ENCODE data around the gene PIK3C2B. TPM values are rescaled to one million over a fixed set of nuclear protein-coding genes. Genes with fewer than 3 reads are reported as not detected.

Gene PIK3C2B
- total RNA-seq, 2 experiments from 2014 or later = 37.1 to 41.8 TPM

DNA sequence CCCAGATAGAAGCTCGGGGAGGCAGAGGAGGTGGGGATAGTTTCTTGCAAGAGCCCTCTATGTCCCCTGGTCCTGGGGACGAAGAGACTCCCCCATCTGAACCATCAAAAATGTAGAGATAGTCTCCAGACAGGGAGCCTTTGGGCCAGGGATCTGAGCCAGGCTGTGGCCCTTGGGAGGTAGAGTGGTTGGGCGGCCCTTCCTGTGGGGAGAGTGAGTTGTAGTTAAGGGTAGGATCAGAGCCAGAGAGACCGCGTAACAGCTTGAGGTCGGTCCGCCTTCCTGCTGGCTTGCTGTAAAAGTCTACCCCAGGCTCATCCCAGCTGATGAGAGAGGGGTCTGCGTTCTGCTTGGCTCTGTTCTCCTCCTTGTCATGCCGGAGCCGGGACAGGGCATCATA is 25.3 kb downstream of the PIK3C2B start:
- Mint-ChIP-seq H3K27me3 (no peaks in the 10 kb centered on the region), H3K27ac (no peak overlapping the region), H3K4me1 (peaks cover 15% of the 10 kb centered on the region), H3K9me3 (no peaks in the 10 kb centered on the region), H3K4me3 (no peak overlapping the region), H3K36me3 (peaks cover 10% of the 10 kb centered on the region)
- DNase-seq (no peak), ATAC-seq (ENCODE audit: low read depth) (no peak)
- POLR2A ChIA-PET = no interaction called here

DNA sequence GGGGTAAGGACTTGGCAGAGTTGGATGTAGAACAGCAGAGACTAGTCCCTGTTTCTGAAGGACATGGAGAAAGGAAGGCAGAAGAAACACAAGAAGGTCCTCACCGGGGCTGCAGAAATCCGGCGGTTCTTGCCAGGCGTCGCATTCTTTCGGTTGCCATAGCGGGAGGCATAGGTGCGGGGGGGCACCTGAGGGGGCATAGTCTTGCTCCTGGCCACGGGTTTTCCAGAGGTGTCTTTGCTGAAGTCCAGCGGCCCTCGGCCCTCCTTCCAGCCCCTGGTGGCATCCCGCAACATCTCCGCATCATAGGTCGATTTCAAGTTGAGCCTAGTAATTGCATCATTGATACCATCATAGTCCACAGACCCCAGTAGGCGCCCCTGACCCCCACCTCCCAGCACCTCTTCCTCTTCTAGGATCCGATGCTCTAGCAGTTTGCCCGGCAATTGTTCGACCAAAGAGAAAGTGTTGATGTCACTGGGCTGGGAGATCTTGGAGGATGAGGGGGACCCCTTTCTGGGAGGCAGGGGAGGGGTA is 25.8 kb downstream of the PIK3C2B start:
- DNase-seq = no peak
- Mint-ChIP-seq H3K4me1 (peaks cover 20% of the 10 kb centered on the region), H3K9me3 (no peaks in the 10 kb centered on the region), H3K27ac (no peak overlapping the region), H3K36me3 (peaks cover 15% of the 10 kb centered on the region), H3K27me3 (no peaks in the 10 kb centered on the region), H3K4me3 (no peak overlapping the region)
- ATAC-seq (ENCODE audit: low read depth) = no peak
- POLR2A ChIA-PET = no interaction called here

DNA sequence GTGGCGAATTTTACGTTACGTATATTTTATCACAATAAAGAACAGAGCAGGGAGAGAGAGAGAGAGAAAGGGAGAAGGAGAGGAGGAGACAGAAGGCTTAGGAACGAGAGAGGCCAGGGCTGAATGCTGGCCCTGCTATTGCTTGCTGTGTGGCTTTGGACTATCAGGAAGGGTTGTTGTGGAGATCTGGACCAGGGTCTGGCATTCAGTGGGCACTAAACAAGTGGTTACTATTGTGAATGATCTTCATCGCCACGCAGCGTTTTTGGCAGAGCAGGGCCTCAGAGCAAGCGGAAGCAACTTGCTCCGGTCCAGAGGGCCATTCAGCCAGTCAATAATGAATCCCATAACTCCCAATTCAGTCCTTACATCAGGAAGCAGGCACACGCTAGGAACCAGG is 26.4 kb downstream of the PIK3C2B start:
- peaks cover 25% of the 10 kb centered on the region for H3K4me1 Mint-ChIP-seq
- no peak overlapping the region for H3K27ac Mint-ChIP-seq
- no peaks in the 10 kb centered on the region for H3K27me3 Mint-ChIP-seq
- DNase-seq (no peak), ATAC-seq (ENCODE audit: low read depth) (no peak)
- POLR2A ChIA-PET = no interaction called here
- peaks cover 15% of the 10 kb centered on the region for H3K36me3 Mint-ChIP-seq
- H3K4me3 Mint-ChIP-seq = no peak overlapping the region
- no peaks in the 10 kb centered on the region for H3K9me3 Mint-ChIP-seq

DNA sequence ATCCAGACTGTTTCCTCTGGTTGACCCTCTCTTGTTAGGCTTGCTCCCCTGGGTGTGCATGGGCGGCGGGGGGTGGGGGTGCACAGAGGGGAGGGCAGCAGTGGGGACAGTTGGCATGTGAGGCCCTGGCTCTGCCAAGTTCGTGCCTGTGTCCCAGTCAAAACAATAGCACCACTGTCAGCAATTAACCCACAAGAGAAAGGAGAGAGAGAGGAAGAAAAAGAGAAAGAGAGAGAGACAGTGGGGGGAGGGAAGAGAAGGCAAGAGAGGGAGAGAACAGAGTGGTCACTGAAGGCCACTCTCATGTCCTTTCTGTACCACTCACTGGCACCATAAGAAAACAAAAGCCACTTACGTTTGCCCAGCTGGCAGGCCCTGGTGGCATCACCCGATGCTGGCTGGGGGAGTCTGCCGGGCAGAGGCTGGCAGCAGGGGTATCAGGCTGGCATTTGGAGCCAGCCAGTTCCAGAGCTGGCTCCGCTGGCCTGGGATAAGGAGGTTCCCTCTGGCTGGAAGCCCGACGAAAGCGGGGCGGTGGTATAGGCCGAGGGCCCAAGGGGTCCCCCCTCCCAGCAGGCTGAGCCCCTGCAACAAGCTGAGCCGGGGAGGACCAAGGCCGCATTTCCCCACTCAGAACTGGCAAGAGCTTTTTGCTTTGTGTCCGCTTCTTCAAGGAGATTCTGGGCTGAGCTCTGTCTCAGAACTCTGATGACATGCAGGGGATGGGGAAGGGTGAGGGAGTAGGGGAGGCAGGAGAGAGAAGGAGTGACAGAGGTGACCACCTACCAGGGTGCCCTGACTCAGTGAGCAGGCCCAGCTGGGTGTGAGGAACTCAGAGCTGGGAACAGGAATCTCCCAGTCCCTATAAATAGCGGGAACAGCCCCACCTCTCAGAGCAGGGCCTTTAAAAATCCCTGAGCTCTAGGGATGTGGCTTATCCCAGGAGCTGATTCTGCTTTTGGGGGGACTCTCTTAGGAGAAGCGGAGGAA is 27.9 kb downstream of the PIK3C2B start:
- no peaks in the 10 kb centered on the region for H3K9me3 Mint-ChIP-seq
- H3K4me3 Mint-ChIP-seq = no peak overlapping the region
- no peak overlapping the region for H3K27ac Mint-ChIP-seq
- POLR2A ChIA-PET = interaction anchor here (0.8 kb wide), 2 partner anchors 9 to 27 kb away, joined by 3 to 4 read pairs; no protein-coding TSS in a partner anchor
- DNase-seq = no peak
- no peaks in the 10 kb centered on the region for H3K27me3 Mint-ChIP-seq
- peaks cover 33% of the 10 kb centered on the region for H3K4me1 Mint-ChIP-seq
- no peak for ATAC-seq (ENCODE audit: low read depth)
- H3K36me3 Mint-ChIP-seq = peaks cover 18% of the 10 kb centered on the region

DNA sequence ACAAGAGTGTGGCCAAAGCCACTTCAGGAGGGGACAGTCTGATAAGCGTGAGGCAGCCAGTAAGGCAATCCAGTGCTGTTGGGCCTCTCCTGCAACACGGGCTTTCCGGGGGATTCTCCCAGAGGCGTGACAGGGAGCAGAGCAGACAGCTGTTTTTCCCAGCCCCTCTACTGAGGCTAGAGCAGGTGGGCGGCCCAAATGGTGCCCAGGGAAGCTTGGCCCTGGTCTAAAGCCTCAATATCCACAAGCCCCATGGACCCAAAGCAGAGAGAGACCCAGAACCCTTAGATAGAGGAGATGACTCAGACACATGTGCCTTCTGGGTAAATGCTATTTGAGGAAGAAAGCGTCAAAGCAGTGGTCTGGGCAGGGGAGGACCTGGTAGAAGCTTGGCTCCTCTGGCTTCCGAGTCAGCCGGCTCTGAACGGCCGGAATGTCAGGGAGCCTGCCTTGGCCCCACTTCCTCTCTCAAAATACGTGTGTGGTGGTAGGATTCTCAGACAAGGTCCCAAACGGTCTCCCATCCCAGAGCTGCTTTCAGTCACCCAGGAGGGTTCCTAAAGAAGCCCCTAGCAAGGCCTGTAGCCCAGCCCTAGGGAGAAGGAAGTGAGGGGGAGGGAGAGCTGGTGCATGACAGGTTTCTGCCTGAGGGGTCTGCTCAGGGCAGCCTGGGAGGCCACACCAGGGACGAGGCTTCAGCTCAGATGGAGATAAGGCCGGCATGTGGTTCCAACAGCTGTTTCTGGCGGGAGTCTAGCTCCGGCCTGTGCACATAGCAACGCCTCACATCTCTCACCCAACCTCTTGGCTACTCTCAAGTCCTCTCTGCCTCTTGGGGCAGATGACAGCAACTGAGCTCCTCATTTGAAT is 28.8 kb downstream of the PIK3C2B start:
- no peaks in the 10 kb centered on the region for H3K27me3 Mint-ChIP-seq
- no peak for ATAC-seq (ENCODE audit: low read depth)
- H3K36me3 Mint-ChIP-seq = peaks cover 18% of the 10 kb centered on the region
- DNase-seq = no peak
- POLR2A ChIA-PET = interaction anchor here (0.8 to 1.2 kb wide), 2 partner anchors 8 to 28 kb away, joined by 4 to 5 read pairs; no protein-coding TSS in a partner anchor
- H3K27ac Mint-ChIP-seq = no peak overlapping the region
- peaks cover 42% of the 10 kb centered on the region for H3K4me1 Mint-ChIP-seq
- H3K4me3 Mint-ChIP-seq = no peak overlapping the region
- no peaks in the 10 kb centered on the region for H3K9me3 Mint-ChIP-seq

DNA sequence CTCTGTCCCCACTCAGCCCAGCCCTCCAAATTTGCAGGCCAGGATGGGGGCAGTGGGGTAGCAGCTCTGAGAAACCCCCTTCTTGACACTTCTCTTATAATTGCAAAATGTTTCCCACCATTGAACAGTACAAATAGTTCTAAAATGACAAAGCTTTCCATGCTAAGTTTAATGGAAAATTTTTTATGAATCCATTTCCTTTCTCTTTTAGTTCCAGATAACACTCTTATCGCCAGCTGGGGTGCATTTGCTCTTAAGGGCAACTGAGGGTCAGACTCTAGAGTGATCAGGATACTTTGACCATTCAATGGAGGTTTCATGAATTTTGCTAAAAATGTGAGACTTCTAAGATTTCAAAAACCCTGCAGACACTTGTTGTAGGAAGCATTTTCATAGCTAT is 29.9 kb downstream of the PIK3C2B start:
- DNase-seq (no peak), ATAC-seq (ENCODE audit: low read depth) (no peak)
- Mint-ChIP-seq H3K27me3 (no peaks in the 10 kb centered on the region), H3K27ac (no peak overlapping the region), H3K4me1 (peaks cover 47% of the 10 kb centered on the region), H3K4me3 (no peak overlapping the region), H3K9me3 (no peaks in the 10 kb centered on the region), H3K36me3 (peaks cover 23% of the 10 kb centered on the region)
- POLR2A ChIA-PET = interaction anchor here (1.2 kb wide), 1 partner anchor 29 kb away, joined by 5 read pairs; no protein-coding TSS in a partner anchor

DNA sequence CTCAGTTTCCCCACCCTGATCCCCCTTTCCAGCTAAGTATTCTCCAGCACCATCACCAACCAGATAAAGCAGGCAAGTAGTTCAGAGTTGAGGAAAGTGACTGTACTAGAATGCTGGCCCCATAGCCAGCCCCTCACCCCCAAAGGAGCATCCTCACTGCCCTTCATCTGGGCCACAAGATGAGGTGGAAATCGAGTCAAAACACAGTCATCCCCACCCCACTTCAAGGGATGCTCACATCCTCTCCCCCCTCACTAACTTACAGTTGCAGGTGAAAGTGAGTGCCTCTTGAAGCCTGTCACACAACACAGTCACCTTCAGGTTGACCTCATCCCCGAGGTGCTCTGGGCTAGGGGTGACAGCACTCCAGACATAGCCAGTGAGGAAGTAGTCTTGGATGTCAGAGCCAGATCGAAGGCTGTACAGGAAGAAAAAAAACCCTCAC is 30.4 kb downstream of the PIK3C2B start:
- H3K27ac Mint-ChIP-seq = peak overlapping the region; percentile 58
- peaks cover 28% of the 10 kb centered on the region for H3K36me3 Mint-ChIP-seq
- H3K4me3 Mint-ChIP-seq = no peak overlapping the region
- peak; percentile 56 for ATAC-seq (ENCODE audit: low read depth)
- no peaks in the 10 kb centered on the region for H3K9me3 Mint-ChIP-seq
- no peak for DNase-seq
- peaks cover 47% of the 10 kb centered on the region for H3K4me1 Mint-ChIP-seq
- POLR2A ChIA-PET = no interaction called here
- no peaks in the 10 kb centered on the region for H3K27me3 Mint-ChIP-seq

DNA sequence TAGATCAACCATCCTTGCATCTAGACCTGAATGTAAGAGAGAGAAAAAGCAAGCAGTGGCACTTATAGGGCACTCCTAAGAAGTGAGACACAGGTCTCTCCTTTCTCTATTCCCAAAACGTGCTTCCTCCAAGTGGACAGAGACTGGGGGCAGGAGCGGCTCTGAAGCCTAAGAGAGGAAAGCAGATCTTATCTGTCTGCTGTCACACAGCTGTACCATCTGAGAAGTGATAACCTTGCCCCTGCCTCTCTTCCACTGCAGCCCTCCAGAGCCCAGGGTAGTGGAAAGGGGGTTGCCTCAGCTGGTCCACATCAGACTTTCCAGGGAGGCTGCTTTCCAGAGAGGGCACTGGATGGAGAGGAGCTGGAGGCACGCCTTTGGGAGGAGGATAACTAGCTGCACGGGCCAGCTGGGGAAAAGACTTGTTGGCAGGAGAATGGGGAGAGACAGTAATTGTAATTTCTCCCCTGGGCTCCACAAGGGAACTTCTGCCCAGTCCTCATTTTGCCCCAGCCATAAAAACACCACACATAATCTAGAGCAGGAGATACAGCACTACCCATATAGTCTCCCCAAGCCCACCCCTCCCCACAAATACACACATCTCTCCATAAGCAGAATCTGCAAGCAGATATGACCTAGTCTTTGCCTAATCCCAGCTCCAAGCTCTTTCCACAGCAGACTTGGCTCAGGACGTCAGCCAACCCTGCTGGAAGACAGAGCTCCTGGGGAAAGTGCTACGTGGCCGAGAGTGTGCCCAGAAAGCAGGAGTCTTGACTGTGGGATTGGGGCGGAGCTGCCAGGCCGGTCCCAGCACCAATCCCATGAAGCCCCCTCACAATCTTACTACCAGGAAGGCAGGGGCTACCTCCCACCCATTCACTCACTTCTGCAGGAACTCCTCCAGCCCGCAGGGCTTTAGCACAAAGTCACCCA is 31.2 kb downstream of the PIK3C2B start:
- Mint-ChIP-seq H3K4me1 (peaks cover 47% of the 10 kb centered on the region), H3K4me3 (no peak overlapping the region), H3K27me3 (no peaks in the 10 kb centered on the region), H3K27ac (no peak overlapping the region), H3K36me3 (peaks cover 31% of the 10 kb centered on the region), H3K9me3 (no peaks in the 10 kb centered on the region)
- DNase-seq = no peak
- POLR2A ChIA-PET = no interaction called here
- no peak for ATAC-seq (ENCODE audit: low read depth)

DNA sequence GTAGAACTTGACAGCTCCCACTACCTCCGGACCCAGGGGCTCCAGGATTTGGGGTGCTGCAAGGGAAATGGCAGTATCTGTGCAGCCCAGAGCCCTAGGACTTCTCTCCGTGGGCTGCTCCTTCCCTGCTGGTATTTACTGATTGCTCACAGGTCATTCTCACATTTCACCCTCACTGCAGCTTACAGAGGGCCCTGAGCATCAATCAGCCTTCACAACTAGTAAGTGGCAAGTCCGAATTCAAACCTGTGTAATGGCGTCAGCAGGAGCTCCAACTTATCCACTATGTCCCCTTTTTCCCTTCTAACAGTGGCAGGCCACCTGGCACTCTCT is 32.4 kb downstream of the PIK3C2B start:
- H3K4me1 Mint-ChIP-seq = peaks cover 47% of the 10 kb centered on the region
- H3K27me3 Mint-ChIP-seq = no peaks in the 10 kb centered on the region
- no peak for DNase-seq
- POLR2A ChIA-PET = no interaction called here
- peak overlapping the region; percentile 50 for H3K4me3 Mint-ChIP-seq
- H3K36me3 Mint-ChIP-seq = peaks cover 32% of the 10 kb centered on the region
- ATAC-seq (ENCODE audit: low read depth) = no peak
- no peaks in the 10 kb centered on the region for H3K9me3 Mint-ChIP-seq
- H3K27ac Mint-ChIP-seq = peak overlapping the region; percentile 88

DNA sequence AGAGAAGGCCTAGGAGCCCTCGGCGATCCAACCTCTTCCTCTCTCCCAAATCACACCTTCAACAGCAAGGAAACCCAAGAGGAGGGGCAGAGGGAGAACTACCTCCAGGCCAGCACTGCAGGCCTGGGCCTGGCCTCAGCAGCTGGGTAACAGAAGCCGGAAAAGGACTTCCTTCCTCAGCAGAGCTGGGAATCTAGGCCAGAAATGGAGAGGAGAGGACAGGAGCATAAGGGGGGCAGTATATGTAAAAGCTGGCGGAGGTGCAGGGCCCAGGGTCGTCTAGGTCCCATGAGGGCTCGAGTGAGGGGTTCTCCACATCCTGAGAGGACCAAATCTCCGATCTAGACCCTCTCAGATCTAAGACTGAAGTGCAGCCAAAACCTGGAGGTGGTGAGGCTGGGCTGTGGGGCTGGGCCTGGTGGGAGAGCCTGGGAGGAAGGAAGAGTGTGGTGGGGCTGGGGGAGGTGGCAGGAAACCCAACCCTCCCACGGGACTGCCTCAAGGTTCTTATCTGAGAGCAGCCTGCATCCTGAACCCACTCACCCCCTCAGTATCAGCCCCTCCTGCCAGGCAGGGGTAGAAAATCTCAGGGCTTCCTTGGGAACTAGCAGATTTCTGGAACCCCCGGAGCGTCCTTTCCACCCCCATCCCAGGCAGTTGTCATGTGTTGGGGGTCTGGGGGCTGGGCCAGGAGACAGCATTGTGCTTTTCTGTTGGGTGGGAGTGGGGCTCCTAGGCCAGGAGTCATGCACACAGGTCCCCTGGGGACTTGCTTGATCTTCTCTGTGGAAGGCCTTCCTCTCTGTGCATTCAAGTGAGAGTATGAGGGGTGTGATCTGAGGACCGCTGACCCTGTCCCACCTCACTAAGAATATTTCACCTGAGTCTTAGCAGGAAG is 33.0 kb downstream of the PIK3C2B start:
- peaks cover 47% of the 10 kb centered on the region for H3K4me1 Mint-ChIP-seq

DNA sequence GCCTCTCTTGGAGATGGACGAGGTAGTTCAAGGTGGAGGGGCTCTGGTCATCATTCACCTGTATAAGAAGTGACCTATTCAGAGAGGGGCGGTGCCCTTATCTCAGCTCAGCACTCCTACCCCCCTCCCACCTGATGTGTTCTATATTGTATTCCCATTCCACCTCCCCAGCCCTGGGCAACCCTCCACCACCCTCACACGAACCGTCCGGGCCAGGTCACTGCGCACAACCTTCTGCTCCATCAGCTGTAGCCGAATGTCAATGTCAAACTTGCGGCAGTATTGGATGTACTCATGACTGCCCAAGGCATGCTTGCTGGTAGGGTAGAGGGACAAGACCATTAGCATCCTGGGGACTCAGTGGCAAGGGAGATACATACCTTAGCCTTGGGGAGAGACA is 34.3 kb downstream of the PIK3C2B start:
- DNase-seq = no peak
- H3K4me1 Mint-ChIP-seq = peaks cover 45% of the 10 kb centered on the region
- H3K27ac Mint-ChIP-seq = peak overlapping the region; percentile 88
- H3K27me3 Mint-ChIP-seq = no peaks in the 10 kb centered on the region
- ATAC-seq (ENCODE audit: low read depth) = no peak
- peaks cover 32% of the 10 kb centered on the region for H3K36me3 Mint-ChIP-seq
- H3K4me3 Mint-ChIP-seq = peak overlapping the region; percentile 15
- POLR2A ChIA-PET = no interaction called here
- H3K9me3 Mint-ChIP-seq = no peaks in the 10 kb centered on the region

More for the DNA sequence above, 33.0 kb downstream of the PIK3C2B start:
- ATAC-seq (ENCODE audit: low read depth) (peak; percentile 55), DNase-seq (no peak)
- POLR2A ChIA-PET = no interaction called here
- no peaks in the 10 kb centered on the region for H3K27me3 Mint-ChIP-seq
- H3K4me3 Mint-ChIP-seq = peak overlapping the region; percentile 67
- H3K36me3 Mint-ChIP-seq = peaks cover 32% of the 10 kb centered on the region
- peak overlapping the region; percentile 88 for H3K27ac Mint-ChIP-seq
- H3K9me3 Mint-ChIP-seq = no peaks in the 10 kb centered on the region

DNA sequence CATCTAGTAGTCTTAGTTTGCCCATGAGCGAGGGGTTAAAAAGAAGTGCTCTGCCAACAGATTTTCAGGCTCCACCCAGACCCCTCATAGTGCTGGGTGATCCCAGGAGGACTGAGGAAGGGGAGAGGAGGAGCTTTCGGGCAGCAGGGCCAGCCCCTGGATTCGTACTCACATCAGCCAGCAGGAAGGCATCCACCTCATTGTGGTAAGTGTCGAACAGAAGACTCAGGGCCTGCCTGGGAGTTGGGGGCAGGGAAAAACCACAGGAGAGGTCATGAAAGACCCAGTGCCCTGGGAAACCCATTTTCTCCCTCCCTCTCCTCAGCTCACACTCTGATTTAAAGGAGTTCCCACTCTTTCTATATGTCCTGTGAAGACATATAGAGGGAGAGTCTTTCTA is 34.9 kb downstream of the PIK3C2B start:
- DNase-seq (no peak), ATAC-seq (ENCODE audit: low read depth) (no peak)
- H3K36me3 Mint-ChIP-seq = peaks cover 32% of the 10 kb centered on the region
- no peak overlapping the region for H3K4me3 Mint-ChIP-seq
- peaks cover 39% of the 10 kb centered on the region for H3K4me1 Mint-ChIP-seq
- POLR2A ChIA-PET = interaction anchor here (1.9 kb wide), 1 partner anchor 35 kb away, joined by 5 read pairs; the partner anchor contains the start of gene PIK3C2B
- no peak overlapping the region for H3K27ac Mint-ChIP-seq
- H3K9me3 Mint-ChIP-seq = no peaks in the 10 kb centered on the region
- H3K27me3 Mint-ChIP-seq = no peaks in the 10 kb centered on the region
